GM21526 (cell line): ENCODE data around the gene ELAVL2.

Experiments
- ATAC-seq: cut with Tn5 transposase; IDR thresholded peaks from one replicate; pipeline ENCODE4 v1.9.1; 2021; ENCODE audit warnings: moderate library complexity; ENCODE audit not compliant: unreplicated experiment, low FRiP score

ELAVL2 gene

DNA sequence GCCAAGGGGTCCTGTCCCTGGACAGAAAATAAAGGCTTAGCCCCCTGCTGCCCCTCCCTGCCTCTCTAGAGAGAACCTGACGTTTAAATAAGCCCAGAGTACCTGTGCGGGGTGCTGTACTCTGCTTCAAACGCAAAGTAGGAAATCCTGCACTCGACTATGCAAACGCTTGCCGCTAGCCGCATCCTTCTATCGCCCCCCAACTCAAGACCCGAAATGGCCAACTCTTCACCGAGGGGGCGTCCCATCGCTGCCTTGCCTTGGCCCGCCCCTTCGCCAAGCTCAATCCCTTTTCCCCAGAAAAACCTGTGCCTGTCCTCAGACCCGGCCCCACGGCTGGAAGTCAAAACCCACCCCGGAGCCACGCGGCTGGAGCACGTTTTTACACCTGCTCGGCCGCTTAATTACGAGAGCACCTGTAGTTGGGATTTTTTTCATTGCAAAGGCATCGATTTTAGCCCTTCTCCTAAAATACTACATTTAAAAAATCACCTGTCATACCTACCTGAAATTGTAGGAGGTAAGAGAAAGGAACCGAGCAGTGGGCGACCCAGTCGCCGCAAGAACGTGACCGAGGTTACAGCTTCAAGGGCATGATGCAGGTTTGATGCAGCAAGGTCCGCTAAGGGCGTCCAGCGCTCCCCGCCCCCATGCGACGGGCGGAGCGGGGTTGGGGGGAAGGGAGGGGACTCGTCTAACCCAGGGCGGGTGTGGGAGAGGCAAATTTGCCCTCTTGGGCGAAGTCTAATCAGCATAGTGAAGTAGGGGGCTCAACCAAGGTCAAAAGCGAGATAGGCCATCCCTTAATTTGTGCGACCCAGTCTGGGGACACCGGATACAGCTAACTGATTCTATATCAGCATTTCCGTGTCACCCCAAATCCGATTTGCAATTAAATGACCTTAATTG, 3.5 kb downstream of the ELAVL2 start:
- no peak for ATAC-seq

DNA sequence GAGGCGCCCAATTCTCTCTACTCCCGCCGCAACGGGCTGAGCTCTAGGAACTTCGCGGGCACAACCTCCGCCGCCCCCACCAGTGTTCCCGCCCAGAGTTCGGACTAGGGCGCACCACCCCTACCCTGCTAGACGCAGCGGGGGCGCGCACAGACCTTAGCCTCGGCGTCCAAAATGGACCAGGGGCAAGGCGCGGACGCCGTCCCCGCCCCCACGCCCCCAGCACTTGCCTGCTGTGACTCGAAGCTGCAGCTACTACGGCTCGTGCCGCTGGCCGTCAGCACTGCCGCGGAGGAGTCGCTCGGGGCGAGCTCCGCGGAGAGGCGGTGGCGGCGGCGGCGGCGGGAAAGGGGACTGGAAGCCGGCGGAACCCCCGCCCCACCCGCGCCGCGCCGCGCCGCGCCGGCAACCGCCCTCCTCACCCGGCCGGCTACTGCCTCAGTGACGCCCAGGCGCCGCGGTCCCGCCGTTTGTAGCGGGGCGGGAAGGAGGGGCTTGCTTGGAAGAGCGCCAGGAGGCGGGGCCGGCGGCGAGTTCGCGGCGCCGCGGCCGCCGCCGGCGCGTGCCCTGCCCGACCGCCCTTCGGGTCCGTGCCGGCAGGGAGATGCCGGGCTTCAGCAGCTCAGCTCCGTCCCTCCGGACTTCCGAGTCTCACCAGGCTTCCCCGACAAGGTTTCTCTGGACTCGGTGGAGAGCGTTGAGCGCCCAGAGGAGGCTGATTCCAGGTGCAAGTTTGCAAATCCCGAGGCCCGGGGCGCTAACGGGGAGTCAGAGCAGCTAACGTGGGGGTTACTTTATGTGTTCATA, 4.5 kb downstream of the ELAVL2 start:
- no peak for ATAC-seq

DNA sequence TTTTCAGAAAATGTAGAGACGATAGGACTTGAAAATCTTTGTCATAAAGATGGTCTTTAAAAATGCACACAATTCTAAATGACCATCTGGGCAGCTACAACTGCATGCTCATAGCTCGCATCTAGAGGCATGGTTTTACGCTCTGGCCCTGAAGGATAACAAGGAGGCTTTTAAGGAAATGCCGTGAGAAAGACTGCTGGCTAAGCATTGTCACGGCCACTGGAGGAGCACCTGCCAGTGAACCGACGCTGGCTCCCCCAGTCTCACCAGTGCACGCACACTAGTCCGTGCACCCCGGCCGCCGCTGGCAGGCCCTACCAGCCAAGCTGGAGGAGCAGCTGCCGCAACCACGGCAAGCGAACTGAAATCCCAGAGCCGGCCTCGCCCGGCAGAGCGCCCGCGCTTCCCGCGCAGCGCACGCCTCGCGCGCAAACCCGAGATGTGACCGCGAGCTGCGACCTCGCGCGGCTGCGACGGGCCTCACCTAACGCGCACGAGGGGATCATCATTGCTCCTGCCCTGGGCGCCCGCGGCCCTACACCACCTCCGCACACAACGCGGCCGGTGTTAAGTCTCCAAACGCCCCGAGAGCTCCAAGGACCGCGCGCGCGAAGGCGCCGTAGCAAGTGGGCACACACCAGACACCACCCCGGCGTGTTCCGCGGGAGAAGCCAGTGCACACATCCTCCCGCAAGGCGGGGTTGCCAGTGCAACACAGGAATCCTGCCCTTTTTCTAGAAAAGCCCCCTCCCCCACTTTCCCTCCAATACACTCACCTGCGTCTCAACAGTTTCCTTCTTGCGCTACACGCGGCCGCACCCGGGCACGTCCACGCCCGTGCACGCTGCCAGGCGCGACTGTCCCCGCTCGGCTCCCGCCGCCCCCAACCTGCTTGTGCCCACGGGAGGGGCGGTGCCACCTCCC, 5.3 kb downstream of the ELAVL2 start:
- ATAC-seq: no peak

GRCh38 chr9:23819403-23819802, 6.6 kb downstream of the ELAVL2 start:
- no peak for ATAC-seq

GRCh38 chr9:23814243-23814642, 11.8 kb downstream of the ELAVL2 start:
- no peak for ATAC-seq

GRCh38 chr9:23812673-23813072, 13.4 kb downstream of the ELAVL2 start:
- ATAC-seq: no peak

- ATAC-seq: no peak
These were observed 14.4 kb downstream of the ELAVL2 start for GRCh38 chr9:23811633-23812032.

DNA sequence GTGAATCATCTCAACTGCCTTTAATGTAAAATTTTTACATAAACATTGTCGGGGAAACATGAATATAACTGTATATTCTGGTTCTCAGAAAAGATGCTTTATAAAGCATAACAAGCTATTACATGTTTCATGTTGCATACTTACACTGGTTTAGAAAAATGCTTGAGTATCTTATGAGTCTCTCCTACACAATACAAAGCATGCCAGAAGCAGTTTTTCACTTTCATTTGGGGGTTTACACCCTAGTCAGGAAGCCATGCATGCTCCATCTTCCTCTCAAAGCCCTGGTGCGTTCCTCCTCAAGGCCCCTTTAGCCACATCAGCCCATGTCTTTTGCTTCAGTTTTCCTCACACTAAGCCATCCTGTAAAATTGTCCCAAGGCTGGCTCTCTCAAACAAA, 22.8 kb downstream of the ELAVL2 start:
- ATAC-seq: no peak

- no peak for ATAC-seq
These were observed 24.5 kb downstream of the ELAVL2 start for GRCh38 chr9:23801523-23801922.

GRCh38 chr9:23799521-23799920, 26.5 kb downstream of the ELAVL2 start:
- no peak for ATAC-seq

GRCh38 chr9:23798325-23798724, 27.7 kb downstream of the ELAVL2 start:
- ATAC-seq: no peak

DNA sequence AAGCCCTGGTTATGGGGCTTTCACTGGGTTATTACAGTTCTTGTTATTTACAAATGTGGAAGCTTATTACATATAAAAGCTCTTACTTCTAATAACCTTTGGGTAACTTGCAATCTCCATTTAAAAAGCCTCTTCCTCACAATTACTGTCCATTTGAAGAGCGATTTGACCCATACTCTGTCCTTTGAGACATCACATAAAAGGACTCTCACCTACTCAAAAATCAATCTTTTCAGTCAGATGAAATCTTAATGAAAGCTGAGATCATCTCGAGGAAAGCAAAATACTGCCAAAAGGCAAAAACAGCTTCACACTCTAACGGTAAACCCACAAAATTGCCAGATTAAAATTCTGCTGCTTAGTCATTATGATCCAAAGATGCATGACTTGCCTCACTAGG, 29.8 kb downstream of the ELAVL2 start:
- no peak for ATAC-seq

DNA sequence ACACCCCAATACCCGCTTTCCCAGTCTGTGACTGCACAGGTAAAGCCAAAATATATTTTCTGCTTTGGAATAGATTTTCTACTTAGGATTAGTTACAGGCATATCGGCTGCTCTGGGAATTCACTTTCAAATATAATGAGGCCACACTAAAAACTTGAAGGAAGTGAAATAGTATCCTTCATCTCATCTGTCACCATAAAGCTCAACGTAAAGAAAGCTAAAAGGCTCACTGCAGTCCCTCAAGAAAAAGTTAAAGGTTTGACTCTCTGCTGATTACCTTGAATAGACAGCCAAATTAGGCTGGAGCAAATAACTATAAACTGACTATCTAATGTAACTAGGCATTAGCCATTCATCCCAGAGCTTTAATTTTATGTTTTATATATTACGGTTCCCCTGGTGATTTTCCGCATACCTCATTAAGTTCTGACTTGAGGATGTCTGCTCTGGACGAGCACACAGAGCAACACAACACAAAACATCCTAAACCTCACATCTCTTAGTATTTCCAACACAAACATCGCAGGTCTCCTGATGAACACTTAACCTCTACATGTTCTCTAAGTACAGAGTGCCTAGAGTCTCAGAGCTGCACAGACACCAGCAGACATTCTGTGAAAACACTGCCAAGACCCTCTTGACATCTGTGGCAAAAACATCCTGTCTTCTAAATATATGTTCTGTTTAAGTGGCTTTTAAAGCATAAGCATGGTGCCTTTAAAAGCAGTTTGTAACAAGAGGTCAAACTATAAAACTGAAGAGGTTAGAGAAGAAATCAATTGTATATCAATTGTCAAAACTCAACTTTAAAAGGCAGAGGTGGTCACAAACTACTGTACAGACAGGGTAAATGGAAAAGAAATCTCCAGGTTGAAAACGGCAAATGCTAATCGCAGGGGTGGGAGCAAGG, 35.4 kb downstream of the ELAVL2 start:
- ATAC-seq: no peak

DNA sequence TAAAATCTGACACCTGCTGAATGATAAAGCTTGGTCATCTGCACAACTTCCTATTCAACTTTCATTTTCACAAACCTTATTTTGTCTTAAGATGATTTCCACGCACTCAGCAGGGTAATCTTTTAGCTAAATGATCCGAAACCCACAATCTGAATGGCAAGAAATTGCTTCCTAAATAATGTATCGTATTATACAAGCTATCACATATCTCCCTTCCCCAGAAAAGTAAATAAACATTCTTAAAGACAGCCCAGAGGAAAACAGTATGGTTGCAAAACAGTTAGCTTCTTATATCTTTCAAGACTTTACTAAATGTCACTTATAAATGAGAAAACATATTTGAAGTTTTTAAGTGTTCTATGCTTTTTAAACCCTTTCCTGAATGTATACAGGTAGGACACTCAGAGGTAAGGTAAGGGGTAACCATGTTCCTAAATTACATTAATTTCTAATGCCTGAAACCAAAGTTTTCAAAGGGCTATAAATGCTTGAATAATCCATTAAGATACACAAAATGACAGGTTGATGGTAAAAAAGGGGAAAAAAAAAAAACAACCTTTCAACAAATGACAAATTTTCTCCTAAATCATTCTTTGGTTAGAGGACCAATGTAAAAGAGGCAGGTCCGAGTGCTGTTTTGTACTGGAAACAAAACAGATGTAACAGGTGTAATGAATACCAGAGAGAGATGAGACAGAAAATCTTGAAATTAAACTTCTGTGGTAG, 36.3 kb downstream of the ELAVL2 start:
- ATAC-seq: no peak

GRCh38 chr9:23784962-23785361, 41.1 kb downstream of the ELAVL2 start:
- ATAC-seq: no peak

DNA sequence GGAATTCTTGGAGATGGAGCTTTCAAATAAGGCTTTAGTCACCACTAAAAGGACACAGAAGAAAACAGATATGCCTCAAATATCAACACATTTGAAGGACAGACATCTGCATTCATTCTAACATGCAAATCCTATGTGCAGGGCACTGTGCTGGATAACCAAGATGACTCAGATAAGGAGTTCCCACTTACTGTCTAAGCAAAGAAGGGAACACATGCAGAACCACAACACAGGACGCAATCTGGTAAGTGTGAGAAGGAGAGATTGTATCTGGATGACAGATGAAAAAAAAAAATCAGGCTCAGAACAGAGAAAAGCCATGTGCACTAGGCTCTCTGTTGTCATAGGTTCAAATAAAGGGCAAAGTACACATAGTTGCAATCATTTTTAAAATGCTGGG, 42.5 kb downstream of the ELAVL2 start:
- no peak for ATAC-seq

DNA sequence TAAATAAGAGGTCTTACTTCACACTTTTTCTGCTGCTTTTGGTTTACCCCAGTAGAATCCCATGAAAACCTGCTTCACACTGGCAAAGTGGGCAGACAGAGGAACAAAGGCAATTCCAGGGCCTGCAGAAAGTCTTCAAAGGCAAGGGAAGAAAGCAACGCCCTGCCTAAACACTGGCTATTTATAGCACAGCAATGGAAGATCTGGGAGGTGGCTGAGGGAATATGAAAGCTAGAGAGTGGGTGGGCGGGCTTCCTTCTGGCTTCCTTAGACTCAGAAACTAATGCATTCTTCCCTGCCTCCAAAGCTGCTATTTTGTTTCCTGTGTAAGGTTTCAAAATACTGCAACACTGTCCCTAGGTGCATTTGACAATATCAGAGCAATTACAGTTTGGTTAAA, 46.8 kb downstream of the ELAVL2 start:
- ATAC-seq: no peak

DNA sequence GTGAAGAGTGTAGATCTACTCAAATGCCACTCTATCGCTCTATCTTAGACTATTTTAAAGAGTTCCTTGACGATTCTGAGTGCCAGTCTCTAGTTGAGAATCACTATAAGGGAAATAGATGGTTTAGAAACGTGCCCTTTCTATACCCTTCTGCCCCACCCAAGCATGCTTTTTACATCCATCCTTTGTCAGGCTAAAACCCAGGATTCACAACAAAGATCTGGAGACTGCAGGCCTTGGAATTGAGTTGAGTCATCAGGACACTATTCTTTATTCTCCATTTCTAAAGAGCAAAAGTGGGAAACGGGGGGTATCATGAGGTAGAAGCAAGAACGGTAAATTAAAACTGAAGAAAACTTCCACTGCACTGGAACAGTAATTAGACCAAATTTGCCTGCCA, 48.7 kb downstream of the ELAVL2 start:
- ATAC-seq: no peak

DNA sequence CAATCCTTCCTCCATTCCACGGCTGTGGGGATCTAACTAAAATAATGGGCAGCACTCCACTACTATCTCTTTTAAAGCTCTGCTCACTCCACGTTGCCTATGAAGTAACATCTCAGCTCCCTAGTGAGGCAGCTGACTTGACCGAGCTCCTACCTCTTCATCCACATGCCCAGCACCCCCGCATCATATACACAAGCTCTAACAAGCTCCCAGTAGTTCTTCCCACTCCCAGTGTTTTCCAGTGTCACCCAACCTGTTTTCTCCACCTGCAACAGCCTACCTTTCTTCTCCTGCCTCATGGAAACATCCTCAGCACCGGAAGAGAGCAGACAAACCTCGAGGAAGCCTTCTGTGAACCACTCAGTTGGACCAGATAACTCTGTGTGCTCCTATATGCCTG, 50.5 kb downstream of the ELAVL2 start:
- no peak for ATAC-seq
